Ishikawa (cell line): ENCODE measurements around the gene GSTT2.

ENCODE experiments used
- EP300 ChIP-seq: IDR thresholded peaks from 2 replicates; pipeline ENCODE4 v1.6.1; 2012; ENCODE audit warnings: borderline replicate concordance
- FOXM1 ChIP-seq: IDR thresholded peaks from 2 replicates; pipeline ENCODE4 v1.6.1; 2012; ENCODE audit warnings: low read depth, borderline replicate concordance
- MAX ChIP-seq: IDR thresholded peaks from 2 replicates; pipeline ENCODE4 v1.6.1; 2012
- RAD21 ChIP-seq: IDR thresholded peaks from 2 replicates; pipeline ENCODE4 v1.6.1; 2012; ENCODE audit warnings: low read depth
- TAF1 ChIP-seq: IDR thresholded peaks from 2 replicates; pipeline ENCODE4 v1.6.1; 2012; ENCODE audit warnings: low read depth, mild to moderate bottlenecking
- TCF12 ChIP-seq: IDR thresholded peaks from 2 replicates; pipeline ENCODE4 v1.6.1; 2012; ENCODE audit warnings: low read depth
- USF1 ChIP-seq: IDR thresholded peaks from 2 replicates; pipeline ENCODE4 v1.6.1; 2012
- YY1 ChIP-seq: IDR thresholded peaks from 2 replicates; pipeline ENCODE4 v1.6.1; 2012; ENCODE audit warnings: low read depth

GRCh38 chr22:24023204-24023789, 43.4 kb downstream of the GSTT2 start:
- no peak for TF ChIP-seq FOXM1
- no peak for TF ChIP-seq EP300
- no peak for TF ChIP-seq YY1
- TF ChIP-seq MAX: no peak
- no peak for TF ChIP-seq USF1
- TF ChIP-seq TCF12: no peak
- TF ChIP-seq TAF1: no peak
- no peak for TF ChIP-seq RAD21
